Erythroblast (primary cell): Measurements from ENCODE around the gene KIF25.

Source experiments
- GATA1 ChIP-seq: IDR thresholded peaks from 2 replicates; pipeline ENCODE4 v1.6.1; 2011; ENCODE audit warnings: low read depth, mild to moderate bottlenecking, control low read depth, low read length, moderate library complexity
- POLR2A ChIP-seq: IDR thresholded peaks from 2 replicates; pipeline ENCODE4 v1.6.1; 2011; ENCODE audit warnings: mild to moderate bottlenecking, low read length

DNA sequence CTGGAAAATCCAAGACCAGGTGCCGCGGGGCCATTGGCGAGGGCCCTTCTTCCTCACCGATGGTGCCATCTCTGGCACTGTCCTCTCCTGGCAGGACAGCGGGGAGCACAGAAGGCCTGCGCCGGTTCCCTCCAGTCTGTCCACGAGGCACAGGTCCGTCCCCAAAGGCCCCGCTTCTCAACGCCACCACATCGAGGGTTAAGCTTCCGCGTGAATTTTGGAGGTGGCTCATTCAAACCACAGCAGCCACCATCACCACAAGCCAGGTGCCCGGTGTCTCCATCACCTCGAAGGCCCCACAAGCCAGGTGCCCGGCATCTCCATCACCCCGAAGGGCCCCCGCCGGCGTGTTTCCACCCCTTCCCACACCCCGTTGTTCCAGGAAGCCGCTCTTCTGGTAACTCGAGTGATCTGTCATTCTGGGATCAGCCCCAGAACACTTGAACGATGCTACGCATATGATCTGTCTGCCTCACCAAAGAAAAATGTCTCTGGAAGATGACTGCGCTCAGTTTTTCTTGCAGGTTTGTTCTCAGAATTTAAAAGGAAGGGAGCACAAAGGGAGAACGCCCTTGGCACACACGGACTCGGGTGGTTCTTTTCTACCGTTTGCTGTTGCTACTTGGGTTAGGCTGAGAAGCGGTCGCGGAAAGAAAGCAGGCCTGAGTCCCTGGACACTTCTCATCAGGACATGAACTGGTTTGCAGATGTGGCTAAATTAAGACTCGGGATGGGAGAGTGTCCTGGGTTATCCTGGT, 9.9 kb upstream of the KIF25 start:
- no peak for TF ChIP-seq POLR2A
- no peak for TF ChIP-seq GATA1
